Right forelimb (tissue), 1 donor: ENCODE results near the gene CTSH.
"Not testable (repeated sequence)": the region's sequence is repeated elsewhere in the genome, so short reads cannot be mapped to it uniquely, and the experiment has no call there.

Source experiments
- DNase-seq: peaks from one replicate; pipeline ENCODE4 v3.0.0-alpha.2; 2018

The CTSH gene

GRCh38 chr15:78921940-78922339, 22.9 kb downstream of the CTSH start:
- DNase-seq, result peak; percentile 49

- DNase-seq, result no peak
These were observed 23.3 kb downstream of the CTSH start for GRCh38 chr15:78921517-78921916.

- no peak for DNase-seq
These were observed 27.0 kb downstream of the CTSH start for GRCh38 chr15:78917888-78918287.

- no peak for DNase-seq
These were observed 28.8 kb downstream of the CTSH start for GRCh38 chr15:78916088-78916487.

GRCh38 chr15:78915341-78916087, 29.3 kb downstream of the CTSH start:
- peak; percentile 43 for DNase-seq

- DNase-seq, result peak; percentile 55
These were observed 30.6 kb downstream of the CTSH start for GRCh38 chr15:78914027-78914764.

- no peak for DNase-seq
These were observed 31.8 kb downstream of the CTSH start for GRCh38 chr15:78913012-78913411.

- no peak for DNase-seq
These were observed 32.5 kb downstream of the CTSH start for GRCh38 chr15:78912316-78912715.

- no peak for DNase-seq
These were observed 34.6 kb downstream of the CTSH start for GRCh38 chr15:78910271-78910670.

GRCh38 chr15:78909791-78910228, 35.0 kb downstream of the CTSH start:
- peak; percentile 49 for DNase-seq

GRCh38 chr15:78909160-78909695, 35.6 kb downstream of the CTSH start:
- DNase-seq, result no peak

- DNase-seq, result no peak
These were observed 37.3 kb downstream of the CTSH start for GRCh38 chr15:78907577-78907976.

GRCh38 chr15:78906316-78906620, 38.6 kb downstream of the CTSH start:
- DNase-seq, result no peak

- DNase-seq, result no peak
These were observed 40.1 kb downstream of the CTSH start for GRCh38 chr15:78904599-78905358.

GRCh38 chr15:78902281-78903032, 42.4 kb downstream of the CTSH start:
- not testable (repeated sequence) for DNase-seq

- not testable (repeated sequence) for DNase-seq
These were observed 43.9 kb downstream of the CTSH start for GRCh38 chr15:78900819-78901533.

GRCh38 chr15:78898540-78898939, 46.3 kb downstream of the CTSH start:
- DNase-seq, result no peak

- DNase-seq, result no peak
These were observed 49.4 kb downstream of the CTSH start for GRCh38 chr15:78895471-78895870.

- no peak for DNase-seq
These were observed 51.3 kb downstream of the CTSH start for GRCh38 chr15:78893538-78893937.

- DNase-seq, result no peak
These were observed 55.8 kb downstream of the CTSH start for GRCh38 chr15:78889000-78889399.

- DNase-seq, result no peak
These were observed 63.2 kb downstream of the CTSH start for GRCh38 chr15:78881681-78882080.

GRCh38 chr15:78880813-78881212, 64.0 kb downstream of the CTSH start:
- no peak for DNase-seq
